OCI-LY7 (cell line): ENCODE results near the gene FTCDNL1. TPM values are rescaled to one million over a fixed set of nuclear protein-coding genes. Genes with fewer than 3 reads are reported as not detected.
A peak's percentile ranks its signal among the peaks of the same experiment; 100 is the strongest.

ENCODE experiments used
- BruUV-seq: library from RNA; stranded (reverse); fragments of 400-500 nt; replicated peaks from 2 replicates; lab custom pipeline; 2021; lab: Mats Ljungman, UMichigan
- CTCF ChIA-PET: fragments of 300-600 bp; sonication (Branson Sonifier 250); formaldehyde crosslinking; loops from one replicate; lab custom pipeline; 2022; ENCODE audit warnings: antibody characterized with exemption; ENCODE audit not compliant: unreplicated experiment; lab: Charles Lee
- POLR2A ChIA-PET: fragments of 300-600 bp; sonication (Branson Sonifier 250); formaldehyde crosslinking; loops from one replicate; lab custom pipeline; 2022; ENCODE audit warnings: antibody characterized with exemption; lab: Charles Lee
- DNase-seq: peaks from one replicate; pipeline ENCODE4 v3.0.0-alpha.2; 2015; ENCODE audit warnings: low spot score
- H2AFZ ChIP-seq: fragments of 200-600 bp; sonication (generic), shearing (Covaris generic); 2 replicates; pipeline ENCODE4 v1.6.1; 2014; ENCODE audit warnings: mild to moderate bottlenecking, antibody characterized with exemption, low read length, moderate library complexity
- H3K27ac ChIP-seq: fragments of 200-600 bp; sonication (generic); 2 replicates; pipeline ENCODE4 v1.5.1; 2014; ENCODE audit warnings: mixed run types, low read depth, mild to moderate bottlenecking, moderate library complexity, low read length, inconsistent platforms; ENCODE audit not compliant: poor library complexity, severe bottlenecking
- H3K36me3 ChIP-seq: fragments of 200-600 bp; sonication (generic); 2 replicates; pipeline ENCODE4 v1.6.1; 2014; ENCODE audit warnings: mild to moderate bottlenecking, antibody characterized with exemption, low read length, moderate library complexity, mixed read lengths; ENCODE audit not compliant: insufficient read depth
- H3K4me1 ChIP-seq: fragments of 200-600 bp; sonication (generic); 2 replicates; pipeline ENCODE4 v1.5.1; 2014; ENCODE audit warnings: mild to moderate bottlenecking, low read length; ENCODE audit not compliant: insufficient read depth, poor library complexity, severe bottlenecking
- H3K4me2 ChIP-seq: fragments of 200-600 bp; sonication (generic); 2 replicates; pipeline ENCODE4 v1.6.1; 2014; ENCODE audit warnings: mild to moderate bottlenecking, low read length
- H3K4me3 ChIP-seq: fragments of 200-600 bp; sonication (generic); 2 replicates; pipeline ENCODE4 v1.5.1; 2014; ENCODE audit warnings: mild to moderate bottlenecking, low read depth, low read length; ENCODE audit not compliant: poor library complexity, severe bottlenecking
- H3K79me2 ChIP-seq: fragments of 200-600 bp; sonication (generic); 2 replicates; pipeline ENCODE4 v1.6.1; 2016; ENCODE audit warnings: low read depth, mild to moderate bottlenecking, low read length, moderate library complexity, mixed read lengths; ENCODE audit not compliant: insufficient read depth
- H3K9me2 ChIP-seq: fragments of 200-600 bp; sonication (generic); 2 replicates; pipeline ENCODE4 v1.6.1; 2016; ENCODE audit warnings: mild to moderate bottlenecking, low read length, mixed read lengths; ENCODE audit not compliant: insufficient read depth
- H3K9me3 ChIP-seq: fragments of 200-600 bp; sonication (generic); 2 replicates; pipeline ENCODE4 v1.6.1; 2014; ENCODE audit warnings: mild to moderate bottlenecking, mixed run types, low read length, mixed read lengths
- H4K20me1 ChIP-seq: fragments of 200-600 bp; sonication (generic); 2 replicates; pipeline ENCODE4 v1.6.1; 2014; ENCODE audit warnings: mild to moderate bottlenecking, antibody characterized with exemption, low read length, moderate library complexity, mixed read lengths; ENCODE audit not compliant: insufficient read depth
- EZH2phosphoT487 ChIP-seq: fragments of 200-600 bp; sonication (generic); IDR thresholded peaks from 2 replicates; pipeline ENCODE4 v1.6.1; 2018; ENCODE audit warnings: low read depth, borderline replicate concordance, mild to moderate bottlenecking, mixed run types, antibody characterized with exemption, low read length, moderate library complexity, mixed read lengths
- intact Hi-C: fragments of 100-400 bp; cut with micrococcal nuclease; formaldehyde crosslinking; loops from one replicate; pipeline ENCODE4 v1.10.0; 2022; ENCODE audit not compliant: unreplicated experiment
- total RNA-seq, 2 experiments: library from RNA; depleted of rRNA in 1 of 2; stranded (reverse); fragments of >200 nt in 1 of 2; shearing (Covaris generic) in 1 of 2; gene quantifications; 2 replicates each; pipeline ENCODE4 v1.2.3, GENCODE V29; 2014 to 2022
- TF ChIP-seq, protein P1 (sequence below): fragments of 200-600 bp; sonication (generic); conservative IDR thresholded peaks from 2 replicates; pipeline ENCODE4 v1.5.1; 2014; ENCODE audit warnings: mild to moderate bottlenecking, antibody characterized with exemption, low read length, moderate library complexity, mixed read lengths

Gene FTCDNL1
- total RNA-seq, 2 experiments from 2014 or later = 0.40 to 0.54 TPM

DNA sequence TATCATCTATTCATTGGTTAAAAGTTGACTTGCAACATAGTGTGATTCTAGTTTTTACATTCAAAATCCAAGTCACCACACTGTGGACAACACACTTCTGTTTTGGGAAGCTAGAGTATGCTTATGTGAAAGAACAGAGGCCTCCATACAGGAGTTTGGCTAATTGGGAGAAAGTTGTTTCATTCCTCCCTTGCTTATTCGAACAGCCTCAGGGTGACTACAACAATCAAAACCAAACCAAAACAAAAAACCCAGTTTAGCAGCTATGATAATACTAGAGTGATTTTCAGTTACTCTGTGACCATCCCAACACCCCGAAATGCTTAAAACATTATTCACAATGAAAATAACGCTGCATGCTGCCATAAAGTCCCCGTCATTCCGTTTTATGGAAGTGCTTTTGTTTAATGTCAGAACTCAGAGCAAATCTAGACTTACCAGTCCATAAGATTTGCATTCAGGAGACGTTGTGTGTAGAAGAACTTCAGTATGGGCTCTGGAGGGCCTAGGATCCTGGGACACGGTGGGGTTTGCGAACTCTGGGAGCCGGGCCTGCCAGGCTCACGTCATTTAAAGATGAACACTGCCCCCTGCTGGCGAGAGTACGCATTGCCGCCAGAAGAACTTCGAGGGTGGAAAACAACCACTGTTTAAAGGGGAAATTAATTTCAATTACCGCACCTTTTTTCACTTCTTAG, 111.4 kb downstream of the FTCDNL1 start:
- Histone ChIP-seq H2AFZ (peak overlapping the region; percentile 39; the same call in 1 of the 2 replicates), H3K36me3 (no peaks in the 10 kb centered on the region), H3K27ac (no peak overlapping the region), H3K4me1 (no peaks in the 10 kb centered on the region), H3K9me3 (no peaks in the 10 kb centered on the region), H3K79me2 (no peaks in the 10 kb centered on the region), H3K4me2 (no peak overlapping the region), H4K20me1 (no peaks in the 10 kb centered on the region), H3K4me3 (no peak overlapping the region), H3K9me2 (no peaks in the 10 kb centered on the region)
- POLR2A ChIA-PET = interaction anchor here (0.6 to 1.4 kb wide), 2 partner anchors 11 to 503 kb away, joined by 3 to 4 read pairs; no protein-coding TSS in a partner anchor
- CTCF ChIA-PET = interaction anchor here (0.8 kb wide), 1 partner anchor 16 kb away, joined by 3 read pairs; no protein-coding TSS in a partner anchor
- no TSS peak for BruUV-seq
- intact Hi-C loops = loop anchor here (2.0 to 10.0 kb wide), 3 partner anchors 145 to 1431 kb away; no protein-coding TSS in a partner anchor
- TF ChIP-seq, protein P1, sequence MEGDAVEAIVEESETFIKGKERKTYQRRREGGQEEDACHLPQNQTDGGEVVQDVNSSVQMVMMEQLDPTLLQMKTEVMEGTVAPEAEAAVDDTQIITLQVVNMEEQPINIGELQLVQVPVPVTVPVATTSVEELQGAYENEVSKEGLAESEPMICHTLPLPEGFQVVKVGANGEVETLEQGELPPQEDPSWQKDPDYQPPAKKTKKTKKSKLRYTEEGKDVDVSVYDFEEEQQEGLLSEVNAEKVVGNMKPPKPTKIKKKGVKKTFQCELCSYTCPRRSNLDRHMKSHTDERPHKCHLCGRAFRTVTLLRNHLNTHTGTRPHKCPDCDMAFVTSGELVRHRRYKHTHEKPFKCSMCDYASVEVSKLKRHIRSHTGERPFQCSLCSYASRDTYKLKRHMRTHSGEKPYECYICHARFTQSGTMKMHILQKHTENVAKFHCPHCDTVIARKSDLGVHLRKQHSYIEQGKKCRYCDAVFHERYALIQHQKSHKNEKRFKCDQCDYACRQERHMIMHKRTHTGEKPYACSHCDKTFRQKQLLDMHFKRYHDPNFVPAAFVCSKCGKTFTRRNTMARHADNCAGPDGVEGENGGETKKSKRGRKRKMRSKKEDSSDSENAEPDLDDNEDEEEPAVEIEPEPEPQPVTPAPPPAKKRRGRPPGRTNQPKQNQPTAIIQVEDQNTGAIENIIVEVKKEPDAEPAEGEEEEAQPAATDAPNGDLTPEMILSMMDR = peak; percentile 99
- no peak for TF ChIP-seq EZH2phosphoT487
- peak; percentile 62 for DNase-seq

DNA sequence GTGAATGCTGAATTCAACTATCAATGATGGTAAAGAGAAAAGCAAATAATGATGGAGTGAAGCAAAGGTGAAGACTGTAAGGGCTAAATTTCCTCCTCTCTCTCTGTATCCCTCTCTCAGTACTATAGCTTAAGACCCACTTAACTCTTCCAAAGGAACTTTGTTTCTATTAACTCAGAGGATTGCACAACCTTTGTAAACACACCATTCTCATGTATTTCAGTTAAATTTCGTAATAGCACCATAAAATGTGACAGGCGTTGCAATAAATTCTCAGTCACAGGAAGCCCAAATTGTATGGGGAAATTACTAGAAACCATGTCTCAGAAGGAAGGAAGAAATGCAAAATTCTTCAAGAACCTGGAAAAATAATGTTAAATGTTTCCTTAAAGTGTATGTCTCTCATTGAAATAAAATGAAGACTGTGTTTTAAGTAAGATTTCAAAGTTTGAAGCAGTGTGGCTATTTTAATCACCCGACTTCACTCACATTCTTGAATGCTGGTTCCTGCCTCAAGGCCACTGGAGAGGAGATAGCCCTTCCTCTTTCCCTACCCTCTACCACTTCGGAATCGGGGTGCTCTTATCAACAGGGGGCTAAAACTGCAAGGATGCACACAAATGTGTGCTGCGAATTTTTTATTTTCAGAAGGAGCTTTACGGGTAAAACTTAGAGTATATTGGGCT, 112.1 kb downstream of the FTCDNL1 start:
- no peaks in the 10 kb centered on the region for H3K9me2 ChIP-seq
- H3K9me3 ChIP-seq = no peaks in the 10 kb centered on the region
- no peak overlapping the region for H3K4me2 ChIP-seq
- DNase-seq = no peak
- H4K20me1 ChIP-seq = no peaks in the 10 kb centered on the region
- intact Hi-C loops = loop anchor here (2.0 kb wide), 1 partner anchor 1430 kb away; no protein-coding TSS in a partner anchor
- no peak overlapping the region for H3K4me3 ChIP-seq
- no TSS peak for BruUV-seq
- TF ChIP-seq, protein P1 = no peak
- no peak for TF ChIP-seq EZH2phosphoT487
- H3K36me3 ChIP-seq = no peaks in the 10 kb centered on the region
- CTCF ChIA-PET = no interaction called here
- POLR2A ChIA-PET = interaction anchor here (0.6 to 1.2 kb wide), 2 partner anchors 29 to 436 kb away, joined by 3 read pairs; no protein-coding TSS in a partner anchor
- no peaks in the 10 kb centered on the region for H3K79me2 ChIP-seq
- no peaks in the 10 kb centered on the region for H3K4me1 ChIP-seq
- no peak overlapping the region for H3K27ac ChIP-seq
- no peak overlapping the region for H2AFZ ChIP-seq
